ENCODE data around the gene UNC5A. TPM values are rescaled to one million over a fixed set of nuclear protein-coding genes. Genes with fewer than 3 reads are reported as not detected.

UNC5A gene
- total RNA-seq, 4 donors from 2014 or later: 0.34 to 0.67 (median 0.67) TPM; not detected in 1

GRCh38 chr5:176888016-176888864 lies 77.9 kb downstream of the UNC5A start:
- 83 to 86% methylated on average over 19 to 27 of the region's 27 CpGs for WGBS, 2 donors
- TF ChIP-seq POLR2A (IDR thresholded peaks at IDR 0.05): no peak
- TF ChIP-seq CTCF (IDR thresholded peaks at IDR 0.05): no peak
- H3K27ac ChIP-seq: no peak overlapping the region
- DNase-seq: no peak
- no peaks in the 10 kb centered on the region for H3K4me1 ChIP-seq
- no peaks in the 10 kb centered on the region for H3K9me3 ChIP-seq
- intact Hi-C loops (cut with DNase I): no loop called here
- no peaks in the 10 kb centered on the region for H3K36me3 ChIP-seq
- H3K4me3 ChIP-seq (replicated peaks in 1 of 3): no peak overlapping the region
- no peaks in the 10 kb centered on the region for H3K27me3 ChIP-seq

GRCh38 chr5:176888865-176889165 lies 78.5 kb downstream of the UNC5A start:
- Histone ChIP-seq H3K27ac (no peak overlapping the region), H3K27me3 (no peaks in the 10 kb centered on the region), H3K9me3 (no peaks in the 10 kb centered on the region), H3K4me1 (no peaks in the 10 kb centered on the region), H3K36me3 (no peaks in the 10 kb centered on the region), H3K4me3 (replicated peaks in 1 of 3) (no peak overlapping the region)
- no peak for DNase-seq
- 86 to 92% methylated on average over 1 of the region's 1 CpG for WGBS, 2 donors
- intact Hi-C loops (cut with DNase I): no loop called here
- TF ChIP-seq POLR2A (IDR thresholded peaks at IDR 0.05) (no peak), CTCF (IDR thresholded peaks at IDR 0.05) (no peak)

GRCh38 chr5:176889321-176890280 lies 79.2 kb downstream of the UNC5A start:
- no peak for DNase-seq
- no peaks in the 10 kb centered on the region for H3K4me1 ChIP-seq
- WGBS, 2 donors: 91 to 92% methylated on average over 10 to 24 of the region's 24 CpGs
- H3K4me3 ChIP-seq (replicated peaks in 1 of 3): no peak overlapping the region
- TF ChIP-seq POLR2A (IDR thresholded peaks at IDR 0.05): no peak
- TF ChIP-seq CTCF (IDR thresholded peaks at IDR 0.05): no peak
- no peaks in the 10 kb centered on the region for H3K27me3 ChIP-seq
- no peak overlapping the region for H3K27ac ChIP-seq
- intact Hi-C loops (cut with DNase I): no loop called here
- no peaks in the 10 kb centered on the region for H3K9me3 ChIP-seq
- H3K36me3 ChIP-seq: no peaks in the 10 kb centered on the region

DNA sequence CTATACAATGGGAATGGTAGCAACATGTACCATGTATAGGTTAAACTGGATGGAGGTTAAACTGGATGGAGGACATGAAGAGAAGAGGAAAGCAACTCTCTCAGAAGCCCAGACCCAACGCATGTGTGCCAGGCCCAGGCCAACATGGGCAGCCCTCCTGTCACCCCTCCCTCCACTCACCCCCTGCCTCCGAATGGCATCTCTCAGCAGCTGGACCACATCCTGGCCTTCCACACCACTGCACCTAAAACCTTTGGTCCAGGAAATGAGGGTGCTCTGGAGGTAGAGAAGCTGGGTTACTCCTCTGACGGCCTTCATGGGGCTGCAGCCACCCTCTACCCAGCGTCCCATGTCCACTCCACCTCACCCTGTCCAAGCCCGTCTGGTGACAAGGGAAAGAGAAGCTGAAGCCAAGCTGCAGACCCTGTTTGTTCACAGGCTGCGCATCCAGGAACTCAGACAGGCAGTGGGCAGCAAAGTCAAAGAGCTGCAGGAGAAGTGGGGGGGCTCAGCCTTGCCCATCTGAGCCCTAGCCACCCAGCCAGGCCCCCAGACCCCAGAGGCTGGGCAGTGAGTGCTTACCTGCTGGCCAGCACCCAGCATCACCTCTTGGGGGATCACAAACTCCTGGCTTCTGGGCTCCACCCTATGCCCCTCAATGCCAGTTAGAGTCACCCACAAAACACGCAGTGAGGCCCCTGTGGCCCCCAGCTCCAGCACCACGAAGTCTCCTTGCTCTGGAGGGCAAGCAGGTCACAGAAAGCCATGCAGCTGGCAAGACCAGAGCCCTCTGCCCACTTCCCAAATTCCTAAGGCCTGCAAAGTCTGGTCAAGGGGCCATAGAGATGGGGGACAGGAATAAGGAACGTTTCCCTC lies 80.3 kb downstream of the UNC5A start:
- no peak for DNase-seq
- H3K36me3 ChIP-seq: no peaks in the 10 kb centered on the region
- H3K4me3 ChIP-seq (replicated peaks in 1 of 3): no peak overlapping the region
- no peaks in the 10 kb centered on the region for H3K27me3 ChIP-seq
- no peaks in the 10 kb centered on the region for H3K4me1 ChIP-seq
- H3K27ac ChIP-seq: no peak overlapping the region
- intact Hi-C loops (cut with DNase I): no loop called here
- no peaks in the 10 kb centered on the region for H3K9me3 ChIP-seq
- TF ChIP-seq CTCF (IDR thresholded peaks at IDR 0.05) (no peak), POLR2A (IDR thresholded peaks at IDR 0.05) (no peak)
- WGBS, 2 donors: 82 to 88% methylated on average over 7 to 9 of the region's 9 CpGs
